Chondrocyte (in vitro differentiated cells): ENCODE data around the gene YWHAQ. TPM values are rescaled to one million over a fixed set of nuclear protein-coding genes. Genes with fewer than 3 reads are reported as not detected.

ENCODE experiments used
- DNase-seq: peaks from one replicate; pipeline ENCODE4 v3.0.0; 2021; ENCODE audit warnings: mixed read lengths, low spot score
- H3K27ac Mint-ChIP-seq: one replicate; pipeline ENCODE4 v1.8.0; 2021; ENCODE audit warnings: mild to moderate bottlenecking, moderate library complexity, mixed read lengths; ENCODE audit not compliant: unreplicated experiment
- H3K27me3 Mint-ChIP-seq: 2 replicates; pipeline ENCODE4 v1.8.0; 2021; ENCODE audit warnings: low read depth, mixed read lengths
- H3K36me3 Mint-ChIP-seq: 2 replicates; pipeline ENCODE4 v1.8.0; 2021; ENCODE audit warnings: low read depth, mixed read lengths
- H3K4me1 Mint-ChIP-seq: 2 replicates; pipeline ENCODE4 v1.8.0; 2021; ENCODE audit warnings: low read depth, mild to moderate bottlenecking, mixed read lengths
- H3K4me3 Mint-ChIP-seq: one replicate; pipeline ENCODE4 v1.8.0; 2021; ENCODE audit warnings: mild to moderate bottlenecking, moderate library complexity, mixed read lengths; ENCODE audit not compliant: unreplicated experiment
- H3K9me3 Mint-ChIP-seq: 2 replicates; pipeline ENCODE4 v1.8.0; 2021; ENCODE audit warnings: low read depth, mixed read lengths
- total RNA-seq: library from RNA; stranded (reverse); gene quantifications from 3 replicates; pipeline ENCODE4 v1.2.1, GENCODE V29; 2021
- TF ChIP-seq, protein P1 (sequence below): fragments of 200-600 bp; sonication (generic); IDR thresholded peaks from 2 replicates; pipeline ENCODE4 v1.5.0; 2021; ENCODE audit warnings: antibody characterized with exemption, mild to moderate bottlenecking, moderate library complexity

The YWHAQ gene
- total RNA-seq, 1 donor from 2014 or later: 247 TPM

DNA sequence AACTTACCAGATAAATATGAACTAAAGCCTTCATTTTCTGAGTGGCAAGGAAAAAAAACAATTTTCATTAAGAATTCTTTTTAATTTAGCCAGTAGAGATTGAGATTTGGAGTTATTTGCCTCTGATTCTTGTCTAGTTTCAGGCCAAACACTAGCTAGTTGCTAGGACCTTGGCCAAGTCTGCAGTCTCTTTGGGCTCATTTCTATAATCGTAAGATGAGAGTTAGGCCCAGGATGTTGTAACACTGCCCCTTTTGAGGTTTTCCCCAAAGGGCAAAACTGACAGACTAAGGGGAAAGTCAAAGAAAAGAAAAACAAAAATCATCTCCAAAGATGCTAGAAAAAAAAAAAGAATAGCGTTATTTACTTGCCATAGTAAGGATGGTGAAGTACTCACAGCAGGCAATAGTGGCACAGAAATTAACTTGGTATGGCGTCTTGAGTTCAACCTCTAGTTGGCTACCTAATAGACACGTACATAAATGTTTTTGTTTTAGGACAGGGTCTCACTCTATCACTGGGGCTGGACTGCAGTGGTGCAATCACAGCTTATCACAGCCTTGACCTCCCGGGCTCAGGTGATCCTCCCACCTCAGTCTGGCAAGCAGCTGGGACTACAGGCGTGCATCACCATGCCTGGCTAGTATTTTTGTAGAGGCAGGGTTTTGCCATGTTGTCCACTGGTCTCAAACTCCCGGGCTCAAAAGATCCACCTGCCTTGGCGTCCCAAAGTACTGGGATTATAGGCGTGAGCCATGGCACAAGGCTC is 52.1 kb downstream of the YWHAQ start:
- Mint-ChIP-seq H3K4me3 (no peak overlapping the region), H3K27ac (no peak overlapping the region), H3K9me3 (no peaks in the 10 kb centered on the region), H3K36me3 (peaks cover 7% of the 10 kb centered on the region), H3K27me3 (no peaks in the 10 kb centered on the region), H3K4me1 (peaks cover 22% of the 10 kb centered on the region)
- DNase-seq: peak; percentile 26
- TF ChIP-seq, protein P1, sequence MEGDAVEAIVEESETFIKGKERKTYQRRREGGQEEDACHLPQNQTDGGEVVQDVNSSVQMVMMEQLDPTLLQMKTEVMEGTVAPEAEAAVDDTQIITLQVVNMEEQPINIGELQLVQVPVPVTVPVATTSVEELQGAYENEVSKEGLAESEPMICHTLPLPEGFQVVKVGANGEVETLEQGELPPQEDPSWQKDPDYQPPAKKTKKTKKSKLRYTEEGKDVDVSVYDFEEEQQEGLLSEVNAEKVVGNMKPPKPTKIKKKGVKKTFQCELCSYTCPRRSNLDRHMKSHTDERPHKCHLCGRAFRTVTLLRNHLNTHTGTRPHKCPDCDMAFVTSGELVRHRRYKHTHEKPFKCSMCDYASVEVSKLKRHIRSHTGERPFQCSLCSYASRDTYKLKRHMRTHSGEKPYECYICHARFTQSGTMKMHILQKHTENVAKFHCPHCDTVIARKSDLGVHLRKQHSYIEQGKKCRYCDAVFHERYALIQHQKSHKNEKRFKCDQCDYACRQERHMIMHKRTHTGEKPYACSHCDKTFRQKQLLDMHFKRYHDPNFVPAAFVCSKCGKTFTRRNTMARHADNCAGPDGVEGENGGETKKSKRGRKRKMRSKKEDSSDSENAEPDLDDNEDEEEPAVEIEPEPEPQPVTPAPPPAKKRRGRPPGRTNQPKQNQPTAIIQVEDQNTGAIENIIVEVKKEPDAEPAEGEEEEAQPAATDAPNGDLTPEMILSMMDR: no peak

DNA sequence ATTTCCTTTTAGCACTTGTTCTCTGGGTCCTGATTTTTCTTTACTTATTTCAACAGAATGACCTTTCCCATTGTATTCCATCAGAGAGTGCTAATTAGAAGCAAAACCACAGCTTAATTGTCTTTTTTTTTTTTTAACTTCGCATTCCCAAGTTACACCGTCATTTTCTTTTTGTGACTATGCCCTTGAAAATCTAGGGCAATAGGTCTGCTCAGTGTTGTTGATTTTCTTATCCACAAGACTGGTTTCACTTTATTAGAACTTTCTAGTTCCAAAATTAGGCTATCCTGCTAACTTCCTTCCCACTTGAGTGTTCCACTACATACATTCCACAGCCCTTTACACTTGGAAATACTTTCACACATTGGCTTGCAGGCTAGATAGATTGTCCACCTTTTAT is 56.5 kb downstream of the YWHAQ start:
- peaks cover 21% of the 10 kb centered on the region for H3K4me1 Mint-ChIP-seq
- no peak overlapping the region for H3K4me3 Mint-ChIP-seq
- DNase-seq: no peak
- peak overlapping the region; percentile 76 for H3K27ac Mint-ChIP-seq
- no peaks in the 10 kb centered on the region for H3K27me3 Mint-ChIP-seq
- no peaks in the 10 kb centered on the region for H3K9me3 Mint-ChIP-seq
- TF ChIP-seq, protein P1: no peak
- H3K36me3 Mint-ChIP-seq: no peaks in the 10 kb centered on the region

DNA sequence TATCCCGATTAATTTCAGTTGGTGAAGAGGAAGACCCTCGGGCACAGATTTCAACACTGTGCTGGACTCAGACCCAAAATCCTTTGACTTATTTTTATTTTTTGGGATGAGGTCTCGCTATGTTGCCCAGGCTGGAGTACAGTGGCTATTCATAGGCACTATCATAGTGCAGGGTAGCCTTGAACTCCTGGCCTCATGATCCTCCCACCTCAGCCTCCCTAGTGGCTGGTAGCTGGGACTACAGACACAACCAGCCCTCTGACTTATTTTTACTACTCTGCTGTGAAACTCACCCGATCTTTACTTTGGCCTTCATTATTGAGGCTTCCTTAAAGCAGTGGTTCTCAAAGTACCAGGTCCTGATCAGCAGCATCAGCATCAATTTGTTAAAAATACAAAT is 57.0 kb downstream of the YWHAQ start:
- no peaks in the 10 kb centered on the region for H3K27me3 Mint-ChIP-seq
- peaks cover 21% of the 10 kb centered on the region for H3K4me1 Mint-ChIP-seq
- TF ChIP-seq, protein P1: peak; percentile 41
- no peaks in the 10 kb centered on the region for H3K36me3 Mint-ChIP-seq
- H3K27ac Mint-ChIP-seq: peak overlapping the region; percentile 46
- no peaks in the 10 kb centered on the region for H3K9me3 Mint-ChIP-seq
- DNase-seq: no peak
- no peak overlapping the region for H3K4me3 Mint-ChIP-seq

DNA sequence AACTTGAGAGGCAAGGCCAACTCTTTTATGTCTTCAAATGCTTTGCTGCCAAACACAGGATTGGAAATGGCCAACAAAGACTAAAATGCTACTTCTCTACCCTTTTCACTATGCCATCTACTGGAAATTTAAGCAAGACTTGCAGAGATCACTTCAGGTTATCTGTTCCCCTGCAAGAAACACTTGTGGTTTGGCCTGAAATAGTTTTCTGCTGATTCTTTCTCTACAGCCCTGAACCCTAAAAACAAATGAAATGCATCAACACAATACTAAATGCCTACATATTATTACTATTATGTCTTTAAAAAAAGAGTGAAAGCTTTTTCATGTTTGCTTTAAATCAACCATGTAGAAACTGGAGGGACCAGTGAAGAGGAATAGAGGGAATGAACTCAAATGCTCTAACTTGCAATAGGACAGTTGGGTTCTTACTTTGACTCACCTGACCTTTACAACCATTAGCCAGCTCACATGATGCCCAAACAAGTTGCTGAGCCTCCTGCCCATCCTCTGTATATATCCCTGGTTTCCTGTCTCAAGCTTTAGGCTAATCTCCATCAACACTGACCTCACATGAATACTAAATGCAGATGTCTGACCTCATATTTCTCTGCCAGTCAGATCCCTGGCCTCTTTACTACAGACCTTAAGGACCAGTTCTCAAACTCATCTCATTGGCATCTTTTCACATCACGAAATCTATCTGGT is 57.6 kb downstream of the YWHAQ start:
- Mint-ChIP-seq H3K27me3 (no peaks in the 10 kb centered on the region), H3K36me3 (no peaks in the 10 kb centered on the region), H3K4me1 (peaks cover 21% of the 10 kb centered on the region), H3K4me3 (no peak overlapping the region), H3K9me3 (no peaks in the 10 kb centered on the region), H3K27ac (no peak overlapping the region)
- DNase-seq: no peak
- TF ChIP-seq, protein P1: no peak

DNA sequence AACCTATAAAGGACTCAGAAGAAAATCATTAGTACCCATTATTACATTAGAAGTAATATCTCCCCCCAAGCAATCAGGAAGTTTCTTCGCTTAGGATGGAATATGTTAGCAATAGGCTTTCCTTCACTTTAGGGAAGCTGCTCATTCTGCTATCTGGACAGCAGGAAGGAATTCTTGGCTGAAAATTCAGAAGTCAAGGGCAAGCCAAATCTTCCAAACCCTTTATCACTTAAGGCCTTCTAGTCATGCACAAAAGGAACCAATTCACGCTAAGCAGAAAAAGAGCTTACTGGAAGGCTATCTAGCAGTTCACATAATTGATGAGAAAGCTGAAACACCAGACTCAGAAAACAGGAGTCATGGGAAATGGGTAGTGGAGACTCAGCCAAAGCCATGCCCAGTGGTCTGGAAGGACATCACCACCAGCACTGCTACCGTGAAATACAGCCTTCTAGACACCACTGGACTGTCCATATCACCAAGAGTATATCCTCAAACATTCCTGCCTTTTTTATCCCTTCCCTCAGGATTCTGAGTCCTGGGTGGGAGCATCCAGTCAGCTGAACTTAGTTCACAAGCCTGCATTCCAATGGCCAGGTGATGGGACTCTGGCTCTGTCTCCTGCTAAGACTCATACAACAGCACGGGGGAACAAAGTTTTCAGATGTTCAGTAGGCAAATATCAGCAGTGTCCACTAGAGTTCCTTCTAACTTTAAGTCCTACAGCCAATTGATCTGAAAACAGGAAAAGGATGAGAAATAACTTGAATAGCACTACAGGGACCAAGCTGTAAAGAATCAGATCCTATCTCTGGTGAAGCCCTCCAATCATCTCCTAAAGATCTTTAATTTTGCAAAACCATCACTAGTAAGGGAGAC is 60.4 kb downstream of the YWHAQ start:
- H3K9me3 Mint-ChIP-seq: no peaks in the 10 kb centered on the region
- no peak overlapping the region for H3K4me3 Mint-ChIP-seq
- no peaks in the 10 kb centered on the region for H3K36me3 Mint-ChIP-seq
- peaks cover 23% of the 10 kb centered on the region for H3K4me1 Mint-ChIP-seq
- H3K27ac Mint-ChIP-seq: no peak overlapping the region
- H3K27me3 Mint-ChIP-seq: no peaks in the 10 kb centered on the region
- DNase-seq: no peak
- TF ChIP-seq, protein P1: peak; percentile 54
